IMR-90 (cell line): ENCODE measurements around the gene UACA. TPM values are rescaled to one million over a fixed set of nuclear protein-coding genes. Genes with fewer than 3 reads are reported as not detected.
A peak's percentile ranks its signal among the peaks of the same experiment; 100 is the strongest.

ENCODE experiments used
- ATAC-seq: fragments of 200-7000 bp; cut with Tn5 transposase; 2 replicates; pipeline ENCODE4 v1.9.1; 2020; ENCODE audit warnings: low read depth, mild to moderate bottlenecking, moderate library complexity
- BruUV-seq: library from RNA; stranded (reverse); fragments of 400-500 nt; replicated peaks from 2 replicates; lab custom pipeline; 2021; lab: Mats Ljungman, UMichigan
- CTCF ChIA-PET: fragments of 300-600 bp; formaldehyde crosslinking; extraction: SDS; loops from one replicate; lab custom pipeline; 2021; ENCODE audit warnings: antibody characterized with exemption; lab: Yijun Ruan, JAX
- POLR2A ChIA-PET: fragments of 300-600 bp; sonication (Branson Sonifier 250); formaldehyde crosslinking; loops from one replicate; lab custom pipeline; 2022; ENCODE audit warnings: antibody characterized with exemption; ENCODE audit not compliant: unreplicated experiment; lab: Charles Lee
- DNase-seq: peaks from one replicate; pipeline ENCODE4 v3.0.0; 2013
- H2AFZ ChIP-seq: replicated peaks from 2 replicates; pipeline ENCODE3; 2013; ENCODE audit warnings: low read length, mild to moderate bottlenecking; ENCODE audit not compliant: poor library complexity
- H2AK5ac ChIP-seq: 2 replicates; pipeline ENCODE4 v1.6.1; 2013; ENCODE audit warnings: low read depth, low read length, inconsistent platforms
- H2AK9ac ChIP-seq: replicated peaks from 2 replicates; pipeline ENCODE3; 2013; ENCODE audit warnings: mild to moderate bottlenecking, low read depth, low read length, moderate library complexity; ENCODE audit not compliant: poor library complexity
- H2BK120ac ChIP-seq: 2 replicates; pipeline ENCODE4 v1.6.1; 2013; ENCODE audit warnings: low read depth, low read length, inconsistent platforms
- H2BK15ac ChIP-seq: 3 replicates; pipeline ENCODE4 v1.6.1; 2013; ENCODE audit warnings: low read depth, low read length, inconsistent platforms
- H2BK20ac ChIP-seq: 2 replicates; pipeline ENCODE4 v1.6.1; 2013; ENCODE audit warnings: low read depth, mild to moderate bottlenecking, inconsistent platforms, low read length, moderate library complexity
- H2BK5ac ChIP-seq: 2 replicates; pipeline ENCODE4 v1.6.1; 2013; ENCODE audit warnings: mild to moderate bottlenecking, low read depth, low read length, inconsistent platforms; ENCODE audit not compliant: poor library complexity, severe bottlenecking
- H3K14ac ChIP-seq: replicated peaks from 2 replicates; pipeline ENCODE4 v1.6.1; 2013; ENCODE audit warnings: low read depth, low read length, inconsistent platforms
- H3K18ac ChIP-seq: 2 replicates; pipeline ENCODE4 v1.6.1; 2013; ENCODE audit warnings: low read depth, low read length, control low read depth
- H3K23ac ChIP-seq: 2 replicates; pipeline ENCODE4 v1.6.1; 2013; ENCODE audit warnings: low read depth, low read length, inconsistent platforms
- H3K27ac ChIP-seq: 2 replicates; pipeline ENCODE4 v1.5.1; 2013; ENCODE audit warnings: mild to moderate bottlenecking, control low read depth, low read length; ENCODE audit not compliant: insufficient read depth
- H3K27me3 ChIP-seq: 2 replicates; pipeline ENCODE4 v1.6.1; 2013; ENCODE audit warnings: low read length; ENCODE audit not compliant: control insufficient read depth, insufficient read depth
- H3K36me3 ChIP-seq: 2 replicates; pipeline ENCODE4 v1.6.1; 2013; ENCODE audit warnings: low read length, mixed read lengths; ENCODE audit not compliant: control insufficient read depth, insufficient read depth
- H3K4ac ChIP-seq: 2 replicates; pipeline ENCODE4 v1.6.1; 2013; ENCODE audit warnings: low read depth, low read length, inconsistent platforms
- H3K4me1 ChIP-seq: 2 replicates; pipeline ENCODE4 v1.6.1; 2013; ENCODE audit warnings: low read length, mixed read lengths; ENCODE audit not compliant: control insufficient read depth, insufficient read depth
- H3K4me2 ChIP-seq: 2 replicates; pipeline ENCODE4 v1.6.1; 2013; ENCODE audit warnings: low read depth, mild to moderate bottlenecking, control low read depth, low read length, moderate library complexity
- H3K4me3 ChIP-seq: 2 replicates; pipeline ENCODE4 v1.5.1; 2013; ENCODE audit warnings: low read depth, mild to moderate bottlenecking, control low read depth, low read length, moderate library complexity; ENCODE audit not compliant: insufficient read depth
- H3K56ac ChIP-seq: 2 replicates; pipeline ENCODE4 v1.6.1; 2013; ENCODE audit warnings: low read length, inconsistent platforms; ENCODE audit not compliant: insufficient read depth; ENCODE audit errors: extremely low read depth
- H3K79me1 ChIP-seq, 2 experiments: 2 replicates each; pipeline ENCODE4 v1.6.1; 2013; ENCODE audit warnings: low read length in 2 of 2, inconsistent platforms in 1 of 2, low read depth in 1 of 2
- H3K9ac ChIP-seq: 2 replicates; pipeline ENCODE4 v1.6.1; 2013; ENCODE audit warnings: low read depth, low read length, control low read depth
- H3K9me1 ChIP-seq: 2 replicates; pipeline ENCODE4 v1.6.1; 2013; ENCODE audit warnings: low read length, inconsistent platforms; ENCODE audit not compliant: insufficient read depth
- H3K9me3 ChIP-seq: 2 replicates; pipeline ENCODE4 v1.6.1; 2013; ENCODE audit warnings: low read length; ENCODE audit not compliant: control insufficient read depth, insufficient read depth
- H4K20me1 ChIP-seq: 2 replicates; pipeline ENCODE4 v1.6.1; 2013; ENCODE audit warnings: low read length, inconsistent platforms; ENCODE audit not compliant: insufficient read depth
- H4K5ac ChIP-seq: 2 replicates; pipeline ENCODE4 v1.6.1; 2013; ENCODE audit warnings: mild to moderate bottlenecking, low read depth, low read length, control low read depth
- H4K8ac ChIP-seq, 2 experiments: 2 replicates each; pipeline ENCODE4 v1.6.1; 2013; ENCODE audit warnings: low read depth in 2 of 2, low read length in 2 of 2, control low read depth in 1 of 2, inconsistent platforms in 1 of 2
- H4K91ac ChIP-seq: 2 replicates; pipeline ENCODE4 v1.6.1; 2013; ENCODE audit warnings: low read depth, low read length, inconsistent platforms; ENCODE audit not compliant: insufficient read depth
- BHLHE40 ChIP-seq: fragments of 150-350 bp; IDR thresholded peaks from 2 replicates; pipeline ENCODE4 v1.6.1; 2016; ENCODE audit warnings: mild to moderate bottlenecking, low read depth, low read length
- CEBPB ChIP-seq: IDR thresholded peaks from 2 replicates; pipeline ENCODE4 v1.6.1; 2012; ENCODE audit warnings: low read depth, low read length, improper control_type of control experiment
- CTCF ChIP-seq: conservative IDR thresholded peaks from 2 replicates; pipeline ENCODE4 v1.5.1; 2012; ENCODE audit warnings: mild to moderate bottlenecking, low read depth, low read length, improper control_type of control experiment
- FOS ChIP-seq: fragments of 150-350 bp; IDR thresholded peaks from 2 replicates; pipeline ENCODE4 v1.6.1; 2016; ENCODE audit warnings: low read depth, low read length
- MAFK ChIP-seq: IDR thresholded peaks from 2 replicates; pipeline ENCODE4 v1.6.1; 2012; ENCODE audit warnings: low read depth, low read length, improper control_type of control experiment
- MAZ ChIP-seq: IDR thresholded peaks from 2 replicates; pipeline ENCODE4 v1.6.1; 2012; ENCODE audit warnings: low read depth, mild to moderate bottlenecking, low read length, improper control_type of control experiment, moderate library complexity, borderline replicate concordance
- POLR2A ChIP-seq: IDR thresholded peaks from 2 replicates; pipeline ENCODE4 v1.6.1; 2012; ENCODE audit warnings: mild to moderate bottlenecking, low read depth, low read length
- RAD21 ChIP-seq: IDR thresholded peaks from 2 replicates; pipeline ENCODE4 v1.6.1; 2012; ENCODE audit warnings: low read length, improper control_type of control experiment
- RCOR1 ChIP-seq: IDR thresholded peaks from 2 replicates; pipeline ENCODE4 v1.6.1; 2012; ENCODE audit warnings: mild to moderate bottlenecking, low read length, improper control_type of control experiment; ENCODE audit not compliant: insufficient replicate concordance
- USF2 ChIP-seq: fragments of 150-350 bp; IDR thresholded peaks from 2 replicates; pipeline ENCODE4 v1.6.1; 2017; ENCODE audit warnings: mild to moderate bottlenecking, antibody characterized with exemption, low read length, low read depth
- WGBS, 2 experiments: methylation state at CpG; one replicate each; pipeline versions ENCODE4 v1.1.5 to v1.1.7; 2013; ENCODE audit warnings: missing lambda C conversion rate in 2 of 2; ENCODE audit not compliant: insufficient read length in 1 of 2; ENCODE audit errors: extremely low coverage in 2 of 2; 5-methylcytosine and 5-hydroxymethylcytosine counted together
- dilution Hi-C: fragments of 300-500 bp; cut with HindIII; formaldehyde crosslinking; loops from one replicate; pipeline ENCODE4 v1.14.3; 2018; ENCODE audit warnings: low sequenced_read_pairs; ENCODE audit not compliant: unreplicated experiment
- in situ Hi-C: fragments of 300-500 bp; cut with MboI; formaldehyde crosslinking; loops from 3 replicates; pipeline ENCODE4 v1.14.3; 2019; ENCODE audit warnings: low sequenced_read_pairs, inconsistent platforms, mixed read lengths
- intact Hi-C: fragments of 100-400 bp; cut with micrococcal nuclease; formaldehyde crosslinking; loops from 2 replicates; pipeline ENCODE4 v1.10.0; 2022
- polyA plus RNA-seq, 3 experiments: library from polyadenylated mRNA; depleted of rRNA; stranded (reverse); fragments of >200 nt; gene quantifications; 2 replicates each; pipeline ENCODE4 v1.2.3, GENCODE V29; 2012; ENCODE audit warnings: low replicate concordance in 1 of 3
- total RNA-seq: library from RNA; depleted of rRNA; stranded (reverse); fragments of >200 nt; gene quantifications from 2 replicates; pipeline ENCODE4 v1.2.3, GENCODE V29; 2012

The UACA gene
- total and polyA plus RNA-seq, 2 of the 4 experiments (the other 2 are of a cell fraction): 156 to 507 TPM

GRCh38 chr15:70604666-70605315 lies 158.6 kb downstream of the UACA start:
- H2BK120ac ChIP-seq: no peak overlapping the region
- H3K9ac ChIP-seq: no peak overlapping the region
- H2AK9ac ChIP-seq: peak overlapping the region; percentile 12
- H2BK5ac ChIP-seq: no peak overlapping the region
- H3K9me3 ChIP-seq: no peaks in the 10 kb centered on the region
- no peak overlapping the region for H3K4me2 ChIP-seq
- H3K79me1 ChIP-seq: no peaks in the 10 kb centered on the region
- H2BK20ac ChIP-seq: no peak overlapping the region
- POLR2A ChIA-PET: no interaction called here
- TF ChIP-seq RCOR1 (no peak), MAFK (no peak), RAD21 (peak; percentile 44; the same call in 1 of the 2 replicates), FOS (no peak), MAZ (no peak), CTCF (peak; percentile 26; the same call in 1 of the 2 replicates), POLR2A (no peak), CEBPB (no peak), USF2 (no peak), BHLHE40 (no peak)
- H3K4me3 ChIP-seq: no peak overlapping the region
- CTCF ChIA-PET: interaction anchor here (0.7 to 1.5 kb wide), 2 partner anchors 36 to 207 kb away, joined by 3 to 5 read pairs; no protein-coding TSS in a partner anchor
- no peak overlapping the region; the same call in 1 of the 2 replicates for H3K4ac ChIP-seq
- H2AK5ac ChIP-seq: peak overlapping the region; percentile 8; the same call in 1 of the 2 replicates
- peaks cover 12% of the 10 kb centered on the region; the same call in 1 of the 2 replicates for H3K4me1 ChIP-seq
- in situ Hi-C loops: no loop called here
- H4K5ac ChIP-seq: no peak overlapping the region
- intact Hi-C loops: no loop called here
- H2AFZ ChIP-seq: peak overlapping the region; percentile 40
- H3K9me1 ChIP-seq: no peaks in the 10 kb centered on the region
- no peaks in the 10 kb centered on the region for H4K20me1 ChIP-seq
- H3K56ac ChIP-seq: no peak overlapping the region
- ATAC-seq: peak; percentile 25; the same call in 1 of the 2 replicates
- 36% methylated on average over 5 of the region's 18 CpGs; no CpG with 5 or more reads in 1 of the 2 experiments for WGBS, 2 experiments
- peaks cover 2% of the 10 kb centered on the region; the same call in 1 of the 2 replicates for H3K27me3 ChIP-seq
- dilution Hi-C loops: no loop called here
- no peak overlapping the region for H4K8ac ChIP-seq
- no TSS peak for BruUV-seq
- H3K18ac ChIP-seq: no peak overlapping the region; the same call in 1 of the 2 replicates
- H3K36me3 ChIP-seq: no peaks in the 10 kb centered on the region
- DNase-seq: peak; percentile 37
- H3K14ac ChIP-seq: no peak overlapping the region
- no peak overlapping the region for H3K27ac ChIP-seq
- no peak overlapping the region for H4K91ac ChIP-seq
- 0 out of 2 replicates have a peak overlapping the region, but pooled peaks have one; percentile 20 for H3K23ac ChIP-seq
- H2BK15ac ChIP-seq: 0 out of 3 replicates have a peak overlapping the region, but pooled peaks have one; percentile 14
